CD4-positive, alpha-beta T cell (primary cell): ENCODE results near the gene TMEM89. TPM values are rescaled to one million over a fixed set of nuclear protein-coding genes. Genes with fewer than 3 reads are reported as not detected.

Experiments
- ATAC-seq: fragments of 200-7000 bp; cut with Tn5 transposase; one replicate; pipeline ENCODE4 v1.10.0; 2022; ENCODE audit warnings: mild to moderate bottlenecking; ENCODE audit not compliant: poor library complexity
- CTCF ChIA-PET: fragments of 350-600 bp; sonication (Branson Sonifier 250); formaldehyde crosslinking; loops from one replicate; lab custom pipeline; 2021; ENCODE audit warnings: antibody characterized with exemption, inconsistent platforms; lab: Charles Lee
- POLR2A ChIA-PET: fragments of 350-600 bp; sonication (Branson Sonifier 250); formaldehyde crosslinking; loops from one replicate; lab custom pipeline; 2021; ENCODE audit warnings: antibody characterized with exemption, inconsistent platforms; lab: Charles Lee
- DNase-seq, 14 experiments: peaks; one replicate each; pipeline ENCODE4 v3.0.0-alpha.2; 2013 to 2020; ENCODE audit warnings: mixed read lengths in 2 of 14
- H3K27ac ChIP-seq, 2 donors: one replicate each; pipeline versions ENCODE4 v1.5.1 to v1.7.0; 2013; ENCODE audit warnings: low read length in 2 of 2, low read depth in 1 of 2, mild to moderate bottlenecking in 1 of 2
- H3K27me3 ChIP-seq, 2 experiments: 1 replicate in 1 of 2; 2 replicates in 1 of 2; pipeline versions ENCODE4 v1.6.1 to v1.7.0; 2013; ENCODE audit warnings: low read length in 2 of 2, control low read depth in 1 of 2, mild to moderate bottlenecking in 1 of 2, moderate library complexity in 1 of 2; ENCODE audit not compliant: insufficient read depth in 2 of 2, control insufficient read depth in 1 of 2
- H3K36me3 ChIP-seq: one replicate; pipeline ENCODE4 v1.6.1; 2013; ENCODE audit warnings: low read length, control low read depth; ENCODE audit not compliant: insufficient read depth
- H3K4me1 ChIP-seq: one replicate; pipeline ENCODE4 v1.6.1; 2013; ENCODE audit warnings: low read length, control low read depth; ENCODE audit not compliant: insufficient read depth
- H3K4me3 ChIP-seq: one replicate; pipeline ENCODE4 v1.5.1; 2013; ENCODE audit warnings: mild to moderate bottlenecking, low read length, moderate library complexity
- H3K9me3 ChIP-seq, 2 experiments: 1 replicate in 1 of 2; 2 replicates in 1 of 2; pipeline versions ENCODE4 v1.6.1 to v1.7.0; 2013; ENCODE audit warnings: low read length in 2 of 2, mild to moderate bottlenecking in 2 of 2, control low read depth in 1 of 2, moderate library complexity in 1 of 2; ENCODE audit not compliant: control insufficient read depth in 1 of 2, insufficient read depth in 1 of 2
- H3K27ac Mint-ChIP-seq: one replicate; pipeline ENCODE4 v1.8.0; 2020; ENCODE audit warnings: mixed read lengths
- H3K27me3 Mint-ChIP-seq: one replicate; pipeline ENCODE4 v1.8.0; 2021; ENCODE audit warnings: mixed read lengths
- H3K36me3 Mint-ChIP-seq: one replicate; pipeline ENCODE4 v1.8.0; 2021; ENCODE audit warnings: low read depth, mixed read lengths
- H3K4me1 Mint-ChIP-seq: one replicate; pipeline ENCODE4 v1.8.0; 2021; ENCODE audit warnings: low read depth, mixed read lengths
- H3K4me3 Mint-ChIP-seq: one replicate; pipeline ENCODE4 v1.8.0; 2020; ENCODE audit warnings: mild to moderate bottlenecking, mixed read lengths
- H3K9me3 Mint-ChIP-seq: one replicate; pipeline ENCODE4 v1.8.0; 2020; ENCODE audit warnings: mixed read lengths
- intact Hi-C, 2 experiments: fragments of 100-400 bp; cut with DNase I in 1 of 2; cut with micrococcal nuclease in 1 of 2; formaldehyde crosslinking; loops; one replicate each; pipeline versions ENCODE4 v1.15.1 to v1.9.0; 2023 to 2025; cut with DNase I, micrococcal nuclease
- total RNA-seq, 174 experiments: library from RNA in 2 of 174; stranded (reverse) in 2 of 174; gene quantifications; one replicate each; pipeline ENCODE4 v1.2.3 and lab custom pipeline; 2021 to 2026
- TF ChIP-seq, protein P1 (sequence below): fragments of 200-600 bp; IDR thresholded peaks from one replicate; pipeline ENCODE4 v1.8.0; 2022; ENCODE audit warnings: antibody characterized with exemption, mild to moderate bottlenecking

The TMEM89 gene
- total RNA-seq, 2 experiments from 2014 or later: not detected

DNA sequence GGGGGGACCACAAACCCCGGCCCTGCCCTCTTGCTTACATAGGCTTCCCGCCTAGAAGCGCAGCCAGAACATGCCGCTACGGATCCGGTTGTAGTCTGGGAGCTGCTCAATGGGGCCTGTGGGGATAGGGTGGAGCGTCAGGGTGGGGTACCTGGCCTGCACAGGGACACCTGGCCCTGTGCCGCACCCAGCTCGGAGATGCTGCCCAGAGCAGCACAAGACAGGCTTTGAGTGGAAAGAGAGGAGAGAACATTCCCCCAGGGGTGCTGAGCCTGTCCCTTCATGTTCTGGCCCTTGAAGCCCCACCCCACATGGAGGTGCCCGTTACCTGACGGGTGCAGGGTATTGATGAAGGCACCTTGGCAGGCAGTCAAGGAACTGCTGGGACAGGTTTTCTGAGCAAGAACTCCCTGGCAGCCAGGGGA lies 22.5 kb downstream of the TMEM89 start:
- TF ChIP-seq, protein P1, sequence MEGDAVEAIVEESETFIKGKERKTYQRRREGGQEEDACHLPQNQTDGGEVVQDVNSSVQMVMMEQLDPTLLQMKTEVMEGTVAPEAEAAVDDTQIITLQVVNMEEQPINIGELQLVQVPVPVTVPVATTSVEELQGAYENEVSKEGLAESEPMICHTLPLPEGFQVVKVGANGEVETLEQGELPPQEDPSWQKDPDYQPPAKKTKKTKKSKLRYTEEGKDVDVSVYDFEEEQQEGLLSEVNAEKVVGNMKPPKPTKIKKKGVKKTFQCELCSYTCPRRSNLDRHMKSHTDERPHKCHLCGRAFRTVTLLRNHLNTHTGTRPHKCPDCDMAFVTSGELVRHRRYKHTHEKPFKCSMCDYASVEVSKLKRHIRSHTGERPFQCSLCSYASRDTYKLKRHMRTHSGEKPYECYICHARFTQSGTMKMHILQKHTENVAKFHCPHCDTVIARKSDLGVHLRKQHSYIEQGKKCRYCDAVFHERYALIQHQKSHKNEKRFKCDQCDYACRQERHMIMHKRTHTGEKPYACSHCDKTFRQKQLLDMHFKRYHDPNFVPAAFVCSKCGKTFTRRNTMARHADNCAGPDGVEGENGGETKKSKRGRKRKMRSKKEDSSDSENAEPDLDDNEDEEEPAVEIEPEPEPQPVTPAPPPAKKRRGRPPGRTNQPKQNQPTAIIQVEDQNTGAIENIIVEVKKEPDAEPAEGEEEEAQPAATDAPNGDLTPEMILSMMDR: no peak
- Mint-ChIP-seq H3K9me3 (no peaks in the 10 kb centered on the region), H3K4me3 (no peak overlapping the region), H3K27me3 (peaks cover 18% of the 10 kb centered on the region), H3K4me1 (peaks cover 6% of the 10 kb centered on the region), H3K27ac (no peak overlapping the region), H3K36me3 (peaks cover 67% of the 10 kb centered on the region)
- Histone ChIP-seq H3K27ac (no peak overlapping the region), H3K9me3 (peaks cover 0 to 4% of the 10 kb centered on the region in 2 experiments), H3K4me1 (peaks cover 10% of the 10 kb centered on the region), H3K4me3 (no peak overlapping the region), H3K27me3 (peaks cover 4 to 15% of the 10 kb centered on the region in 2 experiments), H3K36me3 (peaks cover 58% of the 10 kb centered on the region)
- intact Hi-C loops: no loop called here
- CTCF ChIA-PET: no interaction called here
- POLR2A ChIA-PET: no interaction called here
- no peak for ATAC-seq
- DNase-seq: no peak

DNA sequence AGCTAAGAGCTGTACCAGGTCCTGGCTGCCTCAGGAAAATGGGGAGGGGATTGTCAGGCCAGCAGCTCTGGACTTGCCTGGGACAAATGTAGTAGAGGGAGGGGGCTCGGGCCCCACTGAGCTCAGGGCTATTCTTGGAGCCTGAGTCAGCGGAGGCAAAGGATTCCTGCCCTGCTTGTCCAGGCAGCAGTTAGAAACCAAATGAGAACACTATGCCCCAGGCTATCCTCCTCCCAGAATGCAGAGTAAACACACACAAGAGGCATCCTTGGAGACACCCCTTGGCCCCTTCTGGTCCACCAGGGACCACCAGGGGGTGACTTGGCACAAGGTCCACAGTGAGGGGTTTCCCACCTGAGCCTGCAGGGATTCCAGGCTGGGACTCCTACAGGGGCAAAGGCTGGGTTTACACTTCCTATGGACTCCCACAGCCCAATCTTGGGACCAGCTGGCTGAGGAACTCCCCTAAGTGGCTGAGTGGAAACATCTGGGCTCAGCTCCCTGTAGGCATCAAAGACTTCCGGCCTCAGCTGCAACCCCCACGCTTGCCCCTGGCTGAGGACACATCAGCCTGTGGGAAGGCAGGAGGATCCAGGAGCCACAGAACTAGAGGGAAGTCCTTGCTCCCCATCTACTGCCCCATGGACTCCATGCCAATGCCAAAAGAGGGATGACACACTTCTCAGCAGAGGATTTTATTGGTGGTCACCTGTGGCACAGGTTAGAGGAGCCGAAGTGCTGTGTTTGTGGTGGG lies 23.1 kb downstream of the TMEM89 start:
- peaks cover 61% of the 10 kb centered on the region for H3K36me3 Mint-ChIP-seq
- Histone ChIP-seq H3K27me3 (peaks cover 5 to 21% of the 10 kb centered on the region in 2 experiments), H3K4me1 (peaks cover 10% of the 10 kb centered on the region), H3K9me3 (peaks cover 0 to 4% of the 10 kb centered on the region in 2 experiments), H3K27ac (no peak overlapping the region), H3K4me3 (no peak overlapping the region), H3K36me3 (peaks cover 52% of the 10 kb centered on the region)
- no peak overlapping the region for H3K27ac Mint-ChIP-seq
- ATAC-seq (no peak), DNase-seq (no peak)
- TF ChIP-seq, protein P1: no peak
- no peaks in the 10 kb centered on the region for H3K9me3 Mint-ChIP-seq
- intact Hi-C loops: no loop called here
- peaks cover 6% of the 10 kb centered on the region for H3K4me1 Mint-ChIP-seq
- ChIA-PET CTCF (no interaction called here), POLR2A (no interaction called here)
- peaks cover 23% of the 10 kb centered on the region for H3K27me3 Mint-ChIP-seq
- H3K4me3 Mint-ChIP-seq: no peak overlapping the region

DNA sequence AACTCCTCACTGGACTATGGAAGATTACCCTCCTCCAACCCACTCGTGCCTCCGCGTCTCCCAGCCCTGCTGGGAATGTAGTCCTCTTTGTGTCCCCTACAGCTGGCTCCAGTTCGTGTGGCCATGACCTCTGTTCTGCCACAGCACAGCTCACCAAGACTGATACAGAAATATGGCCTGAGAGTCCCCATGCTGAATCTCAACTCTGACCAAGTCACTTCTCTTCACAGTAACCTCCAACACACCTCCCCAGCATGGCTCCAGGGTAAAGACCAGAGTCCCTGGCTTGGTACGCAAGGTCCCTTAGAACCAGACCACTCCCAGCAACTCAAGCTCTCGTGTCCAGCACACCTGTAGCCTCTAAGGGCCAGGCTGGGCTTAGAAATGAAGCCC lies 24.2 kb downstream of the TMEM89 start:
- POLR2A ChIA-PET: no interaction called here

More for the DNA sequence above, 24.2 kb downstream of the TMEM89 start:
- H3K4me3 Mint-ChIP-seq: no peak overlapping the region
- H3K27ac ChIP-seq: no peak overlapping the region
- peaks cover 0 to 4% of the 10 kb centered on the region in 2 experiments for H3K9me3 ChIP-seq
- H3K27me3 Mint-ChIP-seq: peaks cover 31% of the 10 kb centered on the region
- CTCF ChIA-PET: no interaction called here
- H3K36me3 Mint-ChIP-seq: peaks cover 53% of the 10 kb centered on the region
- no peak overlapping the region for H3K4me3 ChIP-seq
- H3K36me3 ChIP-seq: peaks cover 42% of the 10 kb centered on the region
- H3K27me3 ChIP-seq: peaks cover 7 to 31% of the 10 kb centered on the region in 2 experiments
- H3K4me1 Mint-ChIP-seq: peaks cover 6% of the 10 kb centered on the region
- peak; percentile 23 for ATAC-seq
- intact Hi-C loops: no loop called here
- DNase-seq: no peak
- H3K27ac Mint-ChIP-seq: no peak overlapping the region
- TF ChIP-seq, protein P1: no peak
- H3K9me3 Mint-ChIP-seq: no peaks in the 10 kb centered on the region
- H3K4me1 ChIP-seq: peaks cover 8% of the 10 kb centered on the region
